ENCODE measurements around the gene IL6ST.
"Not testable (repeated sequence)": the region's sequence is repeated elsewhere in the genome, so short reads cannot be mapped to it uniquely, and the experiment has no call there.

GRCh38 chr5:56035394-56035793 is 40.6 kb upstream of the IL6ST start:
- TF ChIP-seq CTCF (IDR thresholded peaks at IDR 0.05 in 2 of 3, conservative IDR thresholded peaks at IDR 0.05 in 1 of 3; ENCODE audit: control insufficient read depth in 2 of 3, extremely low read depth in 1 of 3, insufficient read depth in 1 of 3, low read depth in 3 of 3, low read length in 3 of 3); SIN3A (IDR thresholded peaks at IDR 0.05; ENCODE audit: low read depth, low read length); EP300 (IDR thresholded peaks at IDR 0.05; ENCODE audit: borderline replicate concordance in 1 of 2, control insufficient read depth in 1 of 2, low read depth in 2 of 2, low read length in 2 of 2); POLR2A (IDR thresholded peaks at IDR 0.05; ENCODE audit: low read depth, low read length): not testable (repeated sequence)
